Measurements from ENCODE around the gene BTBD16. TPM values are rescaled to one million over a fixed set of nuclear protein-coding genes. Genes with fewer than 3 reads are reported as not detected.

BTBD16 gene
- total RNA-seq, 1 experiment from 2014 or later: not detected

GRCh38 chr10:122248356-122249302 is 22.5 kb upstream of the BTBD16 start:
- no peak for DNase-seq (ENCODE audit: low read depth)

DNA sequence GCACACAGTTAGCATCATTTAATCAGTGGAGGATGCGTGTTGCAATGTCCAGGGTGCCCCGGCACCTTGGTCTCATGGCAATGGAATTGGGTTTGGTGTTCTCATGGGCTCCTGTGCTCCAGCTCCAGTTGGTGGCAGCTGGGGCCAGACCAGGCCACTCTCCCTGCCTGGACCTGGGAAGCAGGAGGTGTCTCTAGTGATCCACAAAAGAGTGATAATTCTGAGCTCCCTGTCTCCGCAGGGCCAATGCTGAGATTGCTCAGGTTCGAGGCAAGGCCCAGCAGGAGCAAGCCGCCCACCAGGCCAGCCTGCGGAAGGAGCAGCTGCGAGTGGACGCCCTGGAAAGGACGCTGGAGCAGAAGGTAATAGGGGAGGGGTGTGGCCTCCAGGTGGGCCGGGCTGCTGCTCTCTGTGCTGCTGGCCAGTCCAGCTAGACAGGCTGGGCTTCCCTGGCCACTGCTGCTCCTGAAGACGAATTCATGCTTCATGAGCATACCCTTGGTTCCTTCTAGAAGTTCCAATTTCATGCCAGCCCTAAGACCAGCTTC is 21.7 kb upstream of the BTBD16 start:
- no peak for DNase-seq (ENCODE audit: low read depth)

DNA sequence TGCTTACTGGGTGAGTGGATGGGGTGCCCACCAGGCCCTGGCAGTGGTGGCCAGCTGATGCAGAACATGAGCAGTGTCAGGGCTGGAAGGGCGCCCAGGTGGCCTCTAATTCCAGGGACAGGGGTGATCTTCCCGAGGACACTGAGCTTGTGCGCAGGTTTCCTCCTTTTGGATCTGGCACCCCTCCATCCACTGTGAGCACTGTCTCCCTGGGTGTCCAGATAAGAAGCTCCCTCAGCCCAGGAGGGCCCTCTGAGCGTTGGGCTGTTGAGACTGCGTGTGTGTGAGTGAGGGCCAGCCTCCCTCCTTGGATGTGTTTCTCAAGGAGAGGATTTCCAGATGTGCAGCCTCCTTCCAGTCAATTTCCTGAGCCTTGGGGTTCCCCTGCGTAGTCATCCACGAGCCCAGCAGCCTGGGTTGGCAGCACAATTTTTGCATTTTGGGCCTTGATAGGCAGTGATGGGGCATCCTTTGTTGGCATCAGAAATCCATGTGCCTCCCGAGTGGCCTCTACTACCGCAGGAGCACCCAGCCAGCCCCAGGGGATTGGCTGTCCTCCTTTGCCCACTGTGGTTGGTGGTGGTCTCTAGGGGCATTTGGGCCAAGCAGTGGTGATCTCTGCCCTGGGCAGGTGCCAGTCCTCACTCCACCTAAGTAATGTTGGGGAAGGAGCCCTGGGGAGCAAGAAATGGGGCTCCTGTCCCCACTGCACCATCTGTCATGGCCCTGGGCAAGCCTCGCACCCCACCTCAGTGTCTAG is 20.9 kb upstream of the BTBD16 start:
- no peak for DNase-seq (ENCODE audit: low read depth)

DNA sequence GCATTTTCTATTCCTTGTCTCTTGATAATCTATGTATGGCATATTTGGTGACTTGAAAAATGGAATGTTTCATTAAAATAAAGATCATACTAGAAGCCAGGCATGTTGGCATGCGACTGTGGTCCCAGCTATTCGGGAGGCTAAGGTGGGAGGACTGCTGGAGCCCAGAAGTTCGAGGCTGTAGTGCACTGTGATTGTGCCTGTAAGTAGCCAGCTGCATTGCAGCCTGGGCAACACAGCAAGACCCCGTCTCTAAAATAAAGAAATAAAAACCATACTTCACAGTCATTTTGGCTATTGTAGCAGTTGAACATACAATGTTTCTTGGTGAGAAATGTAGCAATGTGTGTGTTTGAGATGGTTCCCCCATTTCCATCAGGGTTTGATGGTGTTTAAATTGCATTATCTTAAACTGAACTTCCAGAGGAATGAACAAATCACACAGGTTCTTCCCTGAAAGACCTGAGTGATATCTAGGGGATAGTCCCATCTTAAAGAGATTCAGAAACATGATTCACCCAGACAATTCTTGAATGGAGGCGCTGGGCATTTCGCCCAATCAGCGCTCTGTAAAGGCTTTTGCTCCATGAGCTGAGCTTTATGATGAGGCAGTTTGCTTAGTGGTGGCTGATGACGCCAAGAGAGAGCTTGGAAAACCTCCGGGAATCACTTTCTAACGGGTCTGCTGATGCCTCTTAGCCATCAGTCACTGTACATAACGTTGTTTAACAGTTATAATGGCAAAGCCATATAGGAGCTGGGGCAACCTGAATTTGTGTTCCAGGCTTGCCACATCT is 19.4 kb upstream of the BTBD16 start:
- no peak for DNase-seq (ENCODE audit: low read depth)

- DNase-seq (ENCODE audit: low read depth): no peak
Observed at GRCh38 chr10:122252805-122253204, 18.3 kb upstream of the BTBD16 start.

DNA sequence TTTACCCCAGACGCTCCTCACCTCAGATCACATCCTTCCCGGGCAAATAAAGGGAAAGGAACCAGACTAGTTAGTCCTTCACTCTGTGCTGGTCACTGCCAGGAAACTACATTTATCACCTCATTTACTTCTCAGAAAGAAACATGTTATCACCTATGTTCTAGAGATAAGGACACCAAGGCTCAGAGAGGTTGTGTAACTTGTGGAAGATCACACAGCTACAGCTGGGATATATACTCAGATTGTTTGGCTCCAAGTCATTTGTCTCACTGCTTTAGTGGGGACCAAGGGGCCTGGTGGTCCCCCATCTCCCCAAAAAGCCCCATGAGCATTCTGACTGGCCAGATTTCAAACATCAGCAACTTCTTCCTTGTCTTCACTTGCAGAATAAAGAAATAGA is 17.5 kb upstream of the BTBD16 start:
- DNase-seq (ENCODE audit: low read depth): no peak

DNA sequence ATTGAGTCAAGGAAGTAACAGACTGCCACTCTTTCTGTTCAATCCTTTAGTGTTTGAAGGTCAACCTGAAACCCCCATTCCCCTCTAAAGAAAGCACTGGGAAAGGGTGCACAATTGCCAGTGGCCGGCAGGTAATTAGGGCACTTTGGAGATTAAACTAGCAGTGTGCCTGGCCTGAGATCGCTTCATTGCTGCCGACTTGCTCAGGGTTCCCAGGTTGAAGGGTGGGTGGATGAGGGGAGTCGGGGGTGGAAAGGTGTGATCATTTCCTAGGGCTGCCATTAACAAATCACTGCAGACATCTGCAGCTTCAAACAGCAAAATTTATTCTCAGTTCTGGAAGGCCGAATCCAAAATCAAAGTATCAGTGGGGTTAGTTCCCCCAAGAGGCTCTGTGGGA is 16.3 kb upstream of the BTBD16 start:
- no peak for DNase-seq (ENCODE audit: low read depth)

- DNase-seq (ENCODE audit: low read depth): no peak
Observed at GRCh38 chr10:122255509-122256301, 15.4 kb upstream of the BTBD16 start.

DNA sequence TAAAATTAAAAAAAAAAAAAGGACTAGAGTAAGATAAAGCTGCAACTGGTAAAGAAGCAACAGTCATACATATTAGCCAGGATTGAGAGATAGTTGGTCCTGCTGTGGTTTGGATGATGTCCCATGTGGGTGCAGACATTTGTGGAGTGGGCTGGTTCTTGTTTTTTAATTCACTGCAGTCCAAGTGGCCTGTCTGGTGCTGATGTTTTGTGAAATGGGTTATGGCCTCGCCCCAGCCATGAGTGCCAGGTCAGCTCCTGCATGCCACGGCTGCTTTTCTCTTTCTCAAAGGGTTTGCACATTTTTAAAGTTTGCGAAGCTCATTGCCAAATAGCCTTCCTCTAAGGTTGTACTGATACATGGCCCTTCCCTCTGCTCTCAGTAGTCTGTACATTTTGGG is 14.1 kb upstream of the BTBD16 start:
- DNase-seq (ENCODE audit: low read depth): no peak

DNA sequence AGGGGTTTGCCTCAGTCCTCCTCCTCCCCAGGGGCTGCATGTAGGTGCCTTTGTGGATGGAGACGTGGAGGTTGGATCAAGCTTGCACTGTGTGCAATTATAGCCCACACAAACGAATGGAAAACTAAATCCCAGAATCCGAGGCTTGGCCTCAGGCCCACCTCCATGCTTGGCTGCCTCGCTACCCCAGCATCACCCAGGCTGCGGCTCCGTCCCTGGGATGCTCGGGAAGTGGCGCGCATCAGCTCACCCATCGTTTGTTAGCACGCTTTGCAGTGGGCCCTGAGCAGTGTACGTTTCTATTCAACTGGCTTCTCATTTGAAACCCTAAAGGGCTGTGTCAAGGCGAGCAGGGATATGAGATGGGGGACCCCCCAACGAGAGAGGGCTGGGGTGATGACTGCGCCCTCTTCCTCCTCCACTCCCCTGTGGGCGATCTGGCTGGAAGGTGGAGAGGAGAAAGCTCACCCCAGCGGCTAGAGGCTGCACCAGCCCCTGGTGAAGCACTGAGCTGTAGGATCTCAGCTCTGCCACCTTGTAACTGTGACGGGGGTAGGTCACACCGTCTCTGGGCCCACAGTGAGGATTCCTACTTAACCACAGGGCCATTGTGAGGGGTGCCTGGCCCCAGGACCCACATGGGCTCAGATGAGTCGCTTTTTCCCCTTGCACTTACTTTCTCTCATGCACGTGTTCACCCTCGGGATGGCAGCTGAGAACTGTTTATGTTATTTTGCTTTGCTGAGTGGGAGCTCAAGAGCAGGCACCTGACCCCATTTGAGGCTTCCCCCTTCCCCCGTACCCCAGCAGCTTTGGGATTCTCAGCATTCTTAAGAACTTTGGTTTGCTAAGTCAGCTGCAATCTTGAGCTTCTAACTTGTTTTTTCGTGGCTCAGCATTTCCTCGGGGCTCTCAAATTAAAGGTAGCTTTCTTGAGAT is 12.7 kb upstream of the BTBD16 start:
- peak; percentile 40 for DNase-seq (ENCODE audit: low read depth)

DNA sequence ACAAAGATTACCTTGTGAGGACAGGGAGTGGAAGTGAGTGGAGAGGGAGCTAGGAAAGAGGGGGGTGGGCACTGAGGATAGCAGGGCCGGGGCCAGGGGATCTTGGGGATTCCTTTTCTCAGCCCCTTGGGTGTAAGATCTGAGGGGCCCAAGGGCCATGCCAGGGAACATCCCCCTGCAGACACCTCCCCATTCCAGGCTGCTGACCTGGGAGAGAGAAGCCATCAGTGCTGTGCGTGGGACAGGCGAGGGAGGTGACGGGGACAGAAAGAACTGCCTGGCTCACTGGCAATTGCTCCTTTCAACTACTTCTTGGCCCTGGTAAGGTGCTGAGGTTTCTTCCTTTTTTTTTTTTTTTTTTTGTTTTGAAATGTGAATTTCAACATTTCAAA is 12.0 kb upstream of the BTBD16 start:
- DNase-seq (ENCODE audit: low read depth): no peak

GRCh38 chr10:122261584-122261983 is 9.5 kb upstream of the BTBD16 start:
- no peak for DNase-seq (ENCODE audit: low read depth)

DNA sequence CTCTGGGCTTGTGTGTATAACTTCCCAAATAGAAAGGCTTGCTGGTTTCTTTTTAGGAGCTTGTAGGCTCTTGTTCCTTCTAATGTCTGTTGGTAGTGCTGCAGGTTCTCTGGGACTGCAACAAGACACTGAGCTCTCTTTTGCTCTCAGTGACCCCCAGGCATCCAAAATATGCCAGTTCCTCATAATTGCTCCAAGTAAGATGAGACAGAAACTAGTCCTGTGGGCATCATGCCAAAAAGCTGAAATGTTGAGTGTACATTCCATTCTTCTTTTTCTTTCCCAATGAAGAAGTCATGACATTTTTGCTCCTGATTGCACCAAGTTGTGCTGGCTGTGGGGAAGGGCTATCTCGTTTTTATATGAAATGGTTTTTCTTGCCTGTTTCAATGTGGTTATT is 7.1 kb upstream of the BTBD16 start:
- peak; percentile 83 for DNase-seq (ENCODE audit: low read depth)

GRCh38 chr10:122264436-122264835 is 6.7 kb upstream of the BTBD16 start:
- DNase-seq (ENCODE audit: low read depth): peak; percentile 42

- DNase-seq (ENCODE audit: low read depth): no peak
Observed at GRCh38 chr10:122264931-122265330, 6.2 kb upstream of the BTBD16 start.

DNA sequence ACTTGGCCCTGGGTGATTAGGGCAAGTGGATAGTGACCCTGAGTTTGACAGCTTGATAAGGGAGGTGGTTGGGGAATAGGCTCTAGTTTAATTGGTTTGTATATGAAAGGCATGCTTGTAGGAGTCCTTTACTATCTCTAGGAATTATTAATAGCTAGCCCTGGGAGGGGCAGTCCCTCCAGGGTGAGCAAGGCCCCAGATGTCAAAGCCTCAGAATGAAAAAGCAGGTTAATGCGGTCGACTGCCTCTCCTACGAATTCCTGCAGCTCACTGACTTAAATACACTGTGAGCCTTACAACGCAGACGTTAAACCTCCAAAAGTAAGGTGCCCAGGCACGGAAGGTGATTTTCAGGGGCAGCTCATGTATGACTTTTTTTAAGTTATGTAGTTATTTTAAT is 5.2 kb upstream of the BTBD16 start:
- DNase-seq (ENCODE audit: low read depth): no peak

DNA sequence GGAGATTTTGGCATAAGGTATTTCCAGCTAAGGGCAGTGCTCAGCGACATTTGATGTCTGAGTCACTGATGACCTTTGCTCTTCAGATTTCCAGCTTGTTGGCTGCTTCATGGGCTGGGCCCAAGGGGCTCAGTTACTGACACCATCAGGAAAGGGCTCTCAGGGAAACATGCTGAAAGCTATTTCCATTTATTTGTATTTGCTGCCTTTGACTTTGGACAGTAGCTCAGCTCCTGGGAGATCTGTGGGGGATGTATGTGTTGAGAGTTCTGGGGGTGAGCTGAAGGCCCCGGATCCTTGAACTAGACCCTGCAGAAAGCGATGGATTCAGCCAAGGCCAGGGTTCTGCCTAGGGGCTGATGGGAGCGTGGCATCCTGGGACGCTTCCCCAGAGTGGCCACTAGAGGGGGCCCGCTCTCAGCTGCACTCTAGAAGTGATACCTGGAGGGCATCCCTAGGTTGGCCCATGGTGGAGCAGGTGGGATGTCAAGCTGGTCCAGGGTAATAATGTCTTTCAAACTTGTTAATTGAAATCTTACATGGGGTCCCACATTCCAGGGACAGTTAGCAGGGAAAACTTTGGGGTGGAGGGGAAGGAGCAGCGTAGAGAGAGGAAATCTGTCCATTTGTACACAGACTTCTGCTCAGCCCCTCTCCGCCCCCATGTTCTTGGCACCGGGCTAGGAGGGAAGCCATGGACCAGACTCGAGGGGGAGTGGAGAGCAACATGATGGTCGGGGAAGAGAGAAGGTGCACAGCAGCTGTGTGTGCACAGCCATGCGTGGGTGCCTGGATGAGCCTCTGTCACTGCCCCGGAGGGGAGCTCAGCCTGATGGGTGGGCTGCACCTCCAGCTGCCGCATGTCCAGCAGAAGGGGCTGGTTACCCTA is 3.0 kb upstream of the BTBD16 start:
- peak; percentile 36 for DNase-seq (ENCODE audit: low read depth)

GRCh38 chr10:122269059-122269687 is 1.9 kb upstream of the BTBD16 start:
- DNase-seq (ENCODE audit: low read depth): no peak
